ENCODE results near the gene SPAG6.

SPAG6 gene

GRCh38 chr10:22437620-22438588 lies 92.6 kb downstream of the SPAG6 start:
- DNase-seq = peak in 1 of 2 experiments; percentile 67

GRCh38 chr10:22438711-22439110 lies 93.4 kb downstream of the SPAG6 start:
- no peak for DNase-seq

DNA sequence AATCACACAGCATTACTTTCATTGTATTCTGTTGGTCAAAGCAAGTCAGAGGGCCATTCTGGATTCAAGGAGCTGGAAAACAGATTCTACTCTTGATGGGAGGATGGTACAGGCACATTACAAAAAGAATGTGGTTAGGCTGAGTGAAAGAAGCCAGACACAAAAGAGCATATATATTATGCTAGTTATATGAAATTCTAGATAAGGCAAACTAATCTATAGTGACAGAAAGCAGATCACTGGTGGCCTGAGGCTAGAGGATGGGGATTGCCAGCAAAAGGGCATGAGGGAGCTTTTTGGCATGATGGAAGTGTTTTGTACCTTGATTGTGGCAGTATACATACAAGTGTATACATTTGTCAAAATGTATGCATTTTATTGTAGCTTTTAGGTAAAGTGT lies 96.8 kb downstream of the SPAG6 start:
- no peak for DNase-seq

GRCh38 chr10:22442468-22442867 lies 97.2 kb downstream of the SPAG6 start:
- no peak for DNase-seq

GRCh38 chr10:22443175-22443901 lies 98.0 kb downstream of the SPAG6 start:
- no peak for DNase-seq

GRCh38 chr10:22444219-22444788 lies 99.0 kb downstream of the SPAG6 start:
- no peak for DNase-seq

DNA sequence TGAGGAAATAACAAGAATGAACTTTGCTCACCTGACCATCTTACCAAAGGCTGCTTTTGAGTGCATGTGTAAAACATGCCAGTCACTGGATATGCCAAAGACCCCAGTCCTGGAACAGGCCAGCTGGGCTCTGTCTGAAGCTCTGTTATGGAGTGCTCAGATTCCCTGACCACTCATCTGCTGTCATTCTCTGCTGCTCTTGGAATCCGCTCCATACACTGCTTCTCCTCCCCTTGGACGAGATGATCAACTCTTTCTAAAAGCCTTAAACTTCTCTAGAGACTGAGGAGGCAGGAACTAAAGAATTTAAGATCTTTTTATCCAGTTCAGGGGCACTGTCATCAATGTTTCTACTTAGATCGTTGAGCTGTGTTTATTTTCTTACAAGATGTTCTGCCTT lies 100.2 kb downstream of the SPAG6 start:
- no peak for DNase-seq

- no peak for DNase-seq
These were observed 101.8 kb downstream of the SPAG6 start for GRCh38 chr10:22447068-22447467.

DNA sequence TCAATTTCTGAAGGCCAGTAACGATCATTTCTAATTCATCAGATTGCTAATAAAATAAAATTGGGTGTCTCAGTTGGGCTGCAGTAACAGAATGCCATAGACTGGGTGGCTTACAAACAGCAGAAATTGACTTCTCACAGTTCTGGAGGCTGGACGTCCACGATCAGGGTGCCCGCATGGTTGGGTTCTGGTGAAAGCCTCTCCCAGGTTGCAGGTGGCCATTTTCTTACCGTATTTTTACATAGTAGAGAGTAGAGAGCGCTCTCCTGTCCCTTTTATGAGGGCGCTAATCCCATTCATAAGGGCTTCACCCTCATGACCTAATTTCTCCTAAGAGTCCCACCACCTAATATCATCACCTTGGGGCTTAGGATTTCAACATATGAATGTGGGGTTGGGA lies 106.0 kb downstream of the SPAG6 start:
- no peak for DNase-seq

GRCh38 chr10:22453320-22453719 lies 108.0 kb downstream of the SPAG6 start:
- no peak for DNase-seq

DNA sequence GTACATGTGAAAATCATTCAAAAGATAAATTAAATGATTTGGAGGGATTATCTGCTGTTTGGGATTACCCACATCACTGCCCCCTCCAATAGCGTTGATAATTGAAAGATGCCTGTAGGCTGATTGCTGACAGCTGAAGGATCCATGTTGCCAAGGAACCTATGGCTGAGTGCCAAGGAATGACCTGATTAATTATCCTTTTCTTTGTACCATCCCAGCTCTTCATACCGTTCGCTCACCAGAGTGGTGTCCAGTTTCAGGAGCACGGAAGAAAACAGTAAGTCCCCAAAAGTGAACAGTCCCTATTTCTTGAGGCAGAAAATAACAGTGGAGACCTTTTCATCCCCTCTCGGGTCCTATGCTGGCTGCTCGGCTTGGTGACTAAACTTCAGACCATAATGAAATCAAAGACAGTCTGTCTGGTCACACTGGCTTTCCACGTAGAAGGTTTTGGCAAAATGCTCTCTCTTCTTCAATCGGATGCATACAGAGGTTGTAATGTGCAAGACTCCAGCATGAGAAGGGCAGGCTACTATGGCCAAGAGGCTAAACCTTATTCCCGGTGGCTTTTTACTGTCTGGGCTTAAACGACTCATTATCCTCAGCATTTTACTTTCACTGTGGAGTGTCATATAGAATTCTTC lies 108.8 kb downstream of the SPAG6 start:
- DNase-seq = no peak

- DNase-seq = no peak
These were observed 109.3 kb downstream of the SPAG6 start for GRCh38 chr10:22454634-22455033.

- DNase-seq = no peak
These were observed 110.0 kb downstream of the SPAG6 start for GRCh38 chr10:22455068-22455857.

DNA sequence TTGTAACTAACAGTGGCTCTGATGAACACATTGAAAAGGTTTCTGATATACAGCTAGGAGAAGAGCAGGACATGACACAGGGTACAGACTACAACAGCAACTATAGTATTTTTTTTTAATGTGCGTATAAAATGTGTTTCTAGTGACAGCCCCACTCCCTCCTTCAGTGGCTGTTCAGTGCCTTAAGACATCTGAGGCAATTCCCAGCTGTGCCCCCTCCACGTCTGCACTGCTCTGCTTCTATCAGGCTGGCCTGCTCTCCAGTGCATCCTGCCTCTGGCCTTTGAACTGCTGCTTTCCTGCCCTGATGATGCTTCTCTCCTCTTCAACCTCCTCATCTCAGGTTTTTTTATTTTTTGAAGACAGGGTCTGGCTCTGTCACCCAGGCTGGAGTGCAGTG lies 111.2 kb downstream of the SPAG6 start:
- no peak for DNase-seq

DNA sequence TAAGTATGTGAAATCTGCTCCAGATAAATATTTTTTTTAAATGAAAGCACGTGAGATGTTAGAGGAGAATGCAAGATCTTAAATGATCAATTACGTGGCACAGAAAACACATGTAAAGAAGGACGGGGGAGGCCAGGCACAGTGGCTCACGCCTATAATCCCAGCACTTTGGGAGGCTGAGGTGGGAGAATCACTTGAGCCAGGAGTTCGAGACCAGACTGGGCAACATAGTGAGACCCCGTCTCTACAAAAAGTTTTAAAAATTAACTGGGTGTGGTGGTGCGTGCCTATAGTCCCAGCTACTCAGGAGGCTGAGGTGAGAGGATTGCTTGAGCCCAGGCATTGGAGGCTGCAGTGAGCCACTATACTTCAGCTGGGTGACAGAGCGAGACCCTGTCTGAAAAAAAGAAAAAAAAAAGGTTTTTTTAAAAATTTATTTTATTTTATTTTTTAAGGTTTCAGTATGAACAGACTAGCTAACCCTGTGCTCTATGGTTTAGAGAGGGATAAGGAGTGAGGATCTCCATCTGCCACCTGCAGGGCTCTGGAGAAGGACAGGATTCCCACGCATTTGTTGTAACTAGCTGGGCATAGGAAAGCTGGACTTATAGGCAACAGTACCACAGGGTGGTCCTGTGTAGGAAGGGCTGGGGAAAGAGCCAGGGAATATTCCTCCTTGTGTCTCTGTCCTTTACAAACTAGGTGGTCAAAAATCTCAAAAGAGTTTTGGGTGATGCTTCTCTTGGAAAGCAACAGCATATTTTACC lies 113.2 kb downstream of the SPAG6 start:
- no peak for DNase-seq

GRCh38 chr10:22459496-22459895 lies 114.2 kb downstream of the SPAG6 start:
- DNase-seq = no peak

- DNase-seq = no peak
These were observed 114.8 kb downstream of the SPAG6 start for GRCh38 chr10:22460101-22460500.

GRCh38 chr10:22460531-22461403 lies 115.5 kb downstream of the SPAG6 start:
- DNase-seq = no peak

- DNase-seq = no peak
These were observed 116.6 kb downstream of the SPAG6 start for GRCh38 chr10:22461891-22462290.

- DNase-seq = no peak
These were observed 118.0 kb downstream of the SPAG6 start for GRCh38 chr10:22463255-22463654.

All from Kasumi-1 (cell line).